Measurements from ENCODE around the gene CYP20A1. TPM values are rescaled to one million over a fixed set of nuclear protein-coding genes. Genes with fewer than 3 reads are reported as not detected.
"Not testable (repeated sequence)": the region's sequence is repeated elsewhere in the genome, so short reads cannot be mapped to it uniquely, and the experiment has no call there.

CYP20A1 gene
- total RNA-seq, 1 donor from 2014 or later = 35.9 TPM

GRCh38 chr2:203330434-203330833 lies 91.6 kb downstream of the CYP20A1 start:
- no peak for TF ChIP-seq CTCF (IDR thresholded peaks at IDR 0.05)
- Histone ChIP-seq H3K4me1 (peaks cover 16% of the 10 kb centered on the region), H3K9me3 (no peaks in the 10 kb centered on the region), H3K36me3 (no peaks in the 10 kb centered on the region), H3K27ac (no peak overlapping the region), H3K27me3 (ENCODE audit: low read depth) (no peaks in the 10 kb centered on the region), H3K4me3 (no peak overlapping the region)
- no peak for ATAC-seq
- DNase-seq = no peak
- intact Hi-C loops (cut with DNase I) = no loop called here

GRCh38 chr2:203338322-203338721 lies 99.5 kb downstream of the CYP20A1 start:
- DNase-seq = no peak
- Histone ChIP-seq H3K27ac (no peak overlapping the region), H3K4me1 (peaks cover 13% of the 10 kb centered on the region), H3K4me3 (no peak overlapping the region), H3K36me3 (no peaks in the 10 kb centered on the region), H3K27me3 (ENCODE audit: low read depth) (no peaks in the 10 kb centered on the region), H3K9me3 (no peaks in the 10 kb centered on the region)
- no peak for ATAC-seq
- no peak for TF ChIP-seq CTCF (IDR thresholded peaks at IDR 0.05)
- intact Hi-C loops (cut with DNase I) = no loop called here

GRCh38 chr2:203340791-203341487 lies 102.1 kb downstream of the CYP20A1 start:
- Histone ChIP-seq H3K9me3 (no peaks in the 10 kb centered on the region), H3K27ac (peak overlapping the region; percentile 44), H3K36me3 (no peaks in the 10 kb centered on the region), H3K27me3 (ENCODE audit: low read depth) (no peaks in the 10 kb centered on the region), H3K4me1 (peaks cover 13% of the 10 kb centered on the region), H3K4me3 (no peak overlapping the region)
- ATAC-seq (peak; percentile 88 to 93), DNase-seq (no peak)
- intact Hi-C loops (cut with DNase I) = no loop called here
- no peak for TF ChIP-seq CTCF (IDR thresholded peaks at IDR 0.05)

GRCh38 chr2:203341741-203342310 lies 103.0 kb downstream of the CYP20A1 start:
- DNase-seq (no peak), ATAC-seq (no peak)
- H3K27me3 ChIP-seq (ENCODE audit: low read depth) = no peaks in the 10 kb centered on the region
- peaks cover 13% of the 10 kb centered on the region for H3K4me1 ChIP-seq
- intact Hi-C loops (cut with DNase I) = no loop called here
- H3K4me3 ChIP-seq = no peak overlapping the region
- peak overlapping the region; percentile 29 for H3K27ac ChIP-seq
- H3K36me3 ChIP-seq = no peaks in the 10 kb centered on the region
- no peak for TF ChIP-seq CTCF (IDR thresholded peaks at IDR 0.05)
- no peaks in the 10 kb centered on the region for H3K9me3 ChIP-seq

GRCh38 chr2:203342374-203342773 lies 103.6 kb downstream of the CYP20A1 start:
- H3K27ac ChIP-seq; intact Hi-C loops (cut with DNase I); H3K4me3 ChIP-seq; H3K27me3 ChIP-seq (ENCODE audit: low read depth); DNase-seq; ATAC-seq; H3K36me3 ChIP-seq; H3K9me3 ChIP-seq: not testable (repeated sequence)
- H3K4me1 ChIP-seq = peaks cover 13% of the 10 kb centered on the region

- intact Hi-C loops (cut with DNase I) = no loop called here
- no peaks in the 10 kb centered on the region for H3K27me3 ChIP-seq (ENCODE audit: low read depth)
- no peak overlapping the region for H3K4me3 ChIP-seq
- peaks cover 13% of the 10 kb centered on the region for H3K4me1 ChIP-seq
- DNase-seq (no peak), ATAC-seq (no peak)
- H3K27ac ChIP-seq = no peak overlapping the region
- no peaks in the 10 kb centered on the region for H3K36me3 ChIP-seq
- H3K9me3 ChIP-seq = no peaks in the 10 kb centered on the region
- TF ChIP-seq CTCF (IDR thresholded peaks at IDR 0.05) = no peak
These were observed 105.8 kb downstream of the CYP20A1 start for GRCh38 chr2:203344667-203345066.

All from lower lobe of right lung (tissue), 2 donors.